ENCODE measurements around the gene ARMC8.
A peak's percentile ranks its signal among the peaks of the same experiment; 100 is the strongest.

ARMC8 gene
- long read RNA-seq, full-length matches to known transcripts = 145 of 305 reads
- long read RNA-seq, partial matches to known transcripts = 16 of 305 reads
- long read RNA-seq, other reads (novel, unspliced or antisense) = 144 of 305 reads

- no peak for TF ChIP-seq SPI1 (IDR thresholded peaks at IDR 0.05; ENCODE audit: borderline replicate concordance, low read depth)
- TF ChIP-seq REST (IDR thresholded peaks at IDR 0.05; ENCODE audit: insufficient replicate concordance, low read depth) = peak; percentile 58
- peak; percentile 61; the same call in 1 of the 2 replicates for TF ChIP-seq POLR2AphosphoS5 (IDR thresholded peaks at IDR 0.05; ENCODE audit: low read depth)
- TF ChIP-seq CTCF (IDR thresholded peaks at IDR 0.05; ENCODE audit: insufficient read depth, low read length) = no peak
- no peak for TF ChIP-seq GABPA (IDR thresholded peaks at IDR 0.05; ENCODE audit: low read depth)
- Histone ChIP-seq H3K27me3 (ENCODE audit: insufficient read depth, poor library complexity, severe bottlenecking) (no peaks in the 10 kb centered on the region), H3K27ac (replicated peaks) (peak within 1 kb of the TSS; percentile 97), H3K4me3 (replicated peaks; ENCODE audit: insufficient read depth, low read length) (peak within 1 kb of the TSS; percentile 92)
- DNase-seq (ENCODE audit: low read depth in 1 of 2, low spot score in 1 of 2) = peak; percentile 28 to 70
These were observed at the start of gene ARMC8 for GRCh38 chr3:138187296-138188012. Gene ARMC8 (plus strand): TSS chr3:138187301. CDS start chr3:138187555, 254 bp downstream.

- DNase-seq (ENCODE audit: low read depth in 1 of 2, low spot score in 1 of 2) = peak; percentile 46 to 83
- H3K27me3 ChIP-seq (ENCODE audit: insufficient read depth, poor library complexity, severe bottlenecking) = no peaks in the 10 kb centered on the region
- H3K27ac ChIP-seq (replicated peaks) = peak overlapping the region; percentile 91
- no peak for TF ChIP-seq REST (IDR thresholded peaks at IDR 0.05; ENCODE audit: insufficient replicate concordance, low read depth)
- no peak for TF ChIP-seq SPI1 (IDR thresholded peaks at IDR 0.05; ENCODE audit: borderline replicate concordance, low read depth)
- no peak for TF ChIP-seq POLR2AphosphoS5 (IDR thresholded peaks at IDR 0.05; ENCODE audit: low read depth)
- TF ChIP-seq CTCF (IDR thresholded peaks at IDR 0.05; ENCODE audit: insufficient read depth, low read length) = no peak
- TF ChIP-seq GABPA (IDR thresholded peaks at IDR 0.05; ENCODE audit: low read depth) = no peak
- H3K4me3 ChIP-seq (replicated peaks; ENCODE audit: insufficient read depth, low read length) = no peak overlapping the region
These were observed 49.2 kb upstream of the ARMC8 start for GRCh38 chr3:138137861-138138260.

- no peaks in the 10 kb centered on the region for H3K27me3 ChIP-seq (ENCODE audit: insufficient read depth, poor library complexity, severe bottlenecking)
- DNase-seq (ENCODE audit: low read depth in 1 of 2, low spot score in 1 of 2) = no peak
- no peak overlapping the region for H3K4me3 ChIP-seq (replicated peaks; ENCODE audit: insufficient read depth, low read length)
These were observed 47.4 kb upstream of the ARMC8 start for GRCh38 chr3:138139691-138140090.

More at GRCh38 chr3:138139691-138140090, 47.4 kb upstream of the ARMC8 start:
- no peak for TF ChIP-seq GABPA (IDR thresholded peaks at IDR 0.05; ENCODE audit: low read depth)
- TF ChIP-seq SPI1 (IDR thresholded peaks at IDR 0.05; ENCODE audit: borderline replicate concordance, low read depth) = no peak
- TF ChIP-seq POLR2AphosphoS5 (IDR thresholded peaks at IDR 0.05; ENCODE audit: low read depth) = no peak
- TF ChIP-seq CTCF (IDR thresholded peaks at IDR 0.05; ENCODE audit: insufficient read depth, low read length) = no peak
- no peak for TF ChIP-seq REST (IDR thresholded peaks at IDR 0.05; ENCODE audit: insufficient replicate concordance, low read depth)
- no peak overlapping the region for H3K27ac ChIP-seq (replicated peaks)

All from HL-60 (cell line).